Muscle of arm (tissue), 12 donors: ENCODE results near the gene KIAA0825. TPM values are rescaled to one million over a fixed set of nuclear protein-coding genes. Genes with fewer than 3 reads are reported as not detected.

Experiments used
- DNase-seq: peaks from one replicate; pipeline ENCODE4 v3.0.0-alpha.2; 2013
- polyA plus RNA-seq, 12 donors: library from polyadenylated mRNA; unstranded; fragments of 120-200 nt; gene quantifications; one replicate each; pipeline ENCODE4 v1.2.1, GENCODE V29; 2013; ENCODE audit not compliant: insufficient read length in 12 of 12

The KIAA0825 gene
- polyA plus RNA-seq, 12 donors: 2.2 to 3.6 (median 3.1) TPM; not detected in 2

DNA sequence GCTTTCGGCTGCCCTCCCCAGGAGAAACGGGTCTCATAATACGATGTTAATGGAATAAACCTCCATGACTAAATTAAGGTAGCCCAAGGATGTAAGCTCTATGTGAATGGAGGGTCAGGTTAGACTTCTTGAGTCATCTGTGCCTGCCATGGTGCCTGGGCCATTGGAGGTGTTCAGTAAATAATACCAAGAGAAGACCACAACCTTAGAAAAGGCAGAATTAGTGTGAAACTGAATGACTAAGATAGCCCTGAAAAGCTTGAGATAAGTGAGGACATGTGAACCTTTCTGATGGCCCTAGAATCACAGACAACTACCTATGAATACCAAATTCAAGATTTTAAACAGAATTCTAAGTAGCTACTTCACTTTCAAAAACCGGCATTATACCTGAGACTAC, 160.6 kb downstream of the KIAA0825 start:
- DNase-seq: no peak

DNA sequence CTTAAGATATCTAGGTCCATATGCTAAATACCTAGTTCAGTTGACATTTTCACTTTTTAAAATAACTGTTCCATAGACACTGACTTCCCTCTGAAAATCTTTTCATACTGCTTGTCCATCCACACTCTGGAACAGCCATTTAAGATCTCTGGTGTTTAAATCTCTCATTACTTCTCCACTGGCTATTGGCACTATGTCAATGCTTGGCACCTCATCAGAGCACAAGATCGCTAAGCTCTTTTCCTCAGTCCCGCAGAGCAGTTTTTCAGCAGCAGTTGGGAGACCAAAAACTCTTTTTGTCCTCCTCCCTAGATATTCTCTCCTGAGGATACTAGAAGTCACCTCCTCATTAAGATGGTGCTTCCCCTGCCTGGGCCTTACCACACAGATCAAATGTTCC, 172.7 kb downstream of the KIAA0825 start:
- no peak for DNase-seq

DNA sequence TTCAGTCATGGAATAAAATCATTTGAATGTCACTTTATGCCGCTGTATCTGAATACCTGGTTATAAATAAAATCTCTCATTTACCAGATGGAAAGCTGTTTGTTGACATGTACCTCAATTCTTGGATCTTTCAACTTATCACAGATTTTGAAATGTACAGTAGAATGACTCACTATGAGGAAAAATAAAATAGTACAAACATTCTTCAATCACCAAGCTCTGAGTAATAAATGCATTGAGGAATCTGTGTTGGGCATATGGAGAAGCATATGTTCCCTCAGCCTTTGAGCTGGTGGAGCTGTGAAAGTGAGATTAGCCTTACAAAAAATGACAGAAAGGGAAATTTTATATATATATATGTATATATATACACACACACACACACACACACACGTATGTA, 175.4 kb downstream of the KIAA0825 start:
- DNase-seq: no peak

DNA sequence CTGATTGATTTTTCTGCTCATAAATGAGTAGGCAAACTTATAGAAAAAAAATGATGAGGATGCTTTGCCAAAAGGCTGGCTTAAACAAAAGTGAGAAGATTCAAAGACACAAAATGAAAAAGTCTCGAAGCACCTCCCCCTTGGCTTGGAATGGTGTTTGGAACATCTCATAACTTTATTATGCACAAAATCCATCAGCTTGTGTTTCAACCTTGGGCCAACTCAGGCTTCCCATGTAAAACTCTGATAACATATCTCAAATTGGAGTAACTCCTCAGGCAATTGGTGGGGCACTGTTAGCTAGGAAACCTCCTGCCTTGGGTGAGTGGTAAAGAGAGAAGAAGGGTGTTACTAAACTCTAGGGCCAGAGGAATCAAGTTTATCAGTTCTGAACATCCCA, 176.3 kb downstream of the KIAA0825 start:
- no peak for DNase-seq

DNA sequence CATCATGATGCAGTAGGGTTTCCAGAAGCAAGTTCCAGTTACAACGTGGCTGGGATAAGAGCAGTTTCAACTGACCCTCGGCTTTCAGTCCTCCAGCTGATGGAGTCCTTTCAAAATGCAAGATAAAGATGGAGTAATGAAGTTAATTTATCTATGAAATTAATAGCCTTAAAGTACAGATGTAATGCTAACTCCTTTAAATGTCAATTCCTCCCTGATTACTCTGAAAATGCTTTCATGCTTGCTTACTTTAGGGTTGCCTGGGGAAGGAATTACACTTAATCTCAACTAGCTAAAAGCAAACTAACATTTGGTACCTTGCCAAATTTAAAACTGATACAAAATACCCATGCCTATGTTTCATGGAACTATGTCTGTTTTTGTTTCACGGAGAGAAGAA, 178.4 kb downstream of the KIAA0825 start:
- no peak for DNase-seq

DNA sequence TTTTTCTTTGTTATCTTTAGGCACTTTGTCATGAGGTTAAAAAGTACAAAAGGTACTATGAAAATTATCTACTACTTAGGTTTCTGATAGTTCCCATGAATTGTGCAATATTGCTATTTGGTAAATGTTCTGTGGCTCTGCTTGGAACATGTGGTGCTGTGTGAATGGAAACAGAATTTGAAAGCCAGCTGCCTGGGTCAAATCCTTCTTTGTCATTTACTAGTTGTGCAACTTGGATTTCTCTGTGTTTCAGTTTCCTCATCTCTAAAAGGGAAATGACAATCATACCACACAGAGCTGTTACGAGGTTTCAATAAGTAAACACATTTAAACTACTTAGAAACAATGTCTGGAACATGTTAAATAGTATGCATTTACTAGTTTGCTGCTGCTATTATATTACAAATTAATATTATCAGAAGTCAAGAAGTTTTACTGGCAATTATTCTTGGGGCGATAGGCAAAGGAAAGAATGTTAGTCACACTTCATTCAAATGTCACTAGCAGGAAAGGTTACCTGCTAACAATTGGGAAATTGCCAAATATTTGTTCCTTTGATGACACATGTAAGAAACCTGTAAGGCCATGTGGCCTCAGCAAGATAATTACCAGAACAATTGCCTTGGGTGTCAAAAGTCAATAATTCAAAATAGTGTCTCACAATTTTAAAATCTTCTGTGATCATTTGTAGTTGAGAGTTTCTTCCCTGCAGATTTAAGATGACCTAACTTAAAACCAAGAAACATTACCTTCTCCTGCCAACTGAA, 184.8 kb downstream of the KIAA0825 start:
- DNase-seq: no peak

DNA sequence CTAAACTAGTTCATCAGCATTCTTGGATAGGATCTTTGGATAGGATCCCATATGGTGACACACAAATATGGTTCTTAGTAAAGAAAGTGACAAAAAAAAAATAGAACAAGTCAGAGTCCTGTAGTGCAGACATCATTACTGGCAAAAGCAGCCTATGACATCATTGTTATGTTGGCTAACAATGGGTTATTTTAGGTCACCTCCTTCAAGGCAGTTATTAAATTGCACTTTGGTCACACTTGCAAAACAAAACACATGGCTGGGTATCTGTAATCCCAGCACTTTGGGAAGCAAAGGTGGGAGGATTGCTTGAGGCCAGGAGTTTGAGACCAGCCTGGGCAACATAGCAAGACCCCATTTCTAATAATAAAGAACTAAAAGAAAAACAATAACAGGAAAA, 185.9 kb downstream of the KIAA0825 start:
- DNase-seq: no peak

DNA sequence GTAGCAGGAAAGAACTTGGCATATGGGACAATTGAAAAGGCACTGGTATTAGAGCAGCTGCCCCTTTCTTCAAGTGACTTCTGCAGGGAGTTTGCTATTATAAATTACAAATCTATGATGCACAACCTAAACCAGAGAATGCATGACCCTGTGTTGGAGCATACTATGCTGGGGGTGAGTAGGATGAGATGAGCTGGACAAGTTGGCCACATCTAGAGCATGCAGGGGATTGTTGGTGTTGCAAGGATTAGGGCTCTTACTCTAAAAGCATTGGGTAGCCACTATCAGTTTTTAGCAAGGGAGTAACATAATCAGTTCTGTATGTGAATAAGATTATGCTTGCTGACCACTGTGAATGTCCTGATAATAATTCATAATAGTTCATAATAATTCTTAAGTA, 186.7 kb downstream of the KIAA0825 start:
- DNase-seq: no peak

DNA sequence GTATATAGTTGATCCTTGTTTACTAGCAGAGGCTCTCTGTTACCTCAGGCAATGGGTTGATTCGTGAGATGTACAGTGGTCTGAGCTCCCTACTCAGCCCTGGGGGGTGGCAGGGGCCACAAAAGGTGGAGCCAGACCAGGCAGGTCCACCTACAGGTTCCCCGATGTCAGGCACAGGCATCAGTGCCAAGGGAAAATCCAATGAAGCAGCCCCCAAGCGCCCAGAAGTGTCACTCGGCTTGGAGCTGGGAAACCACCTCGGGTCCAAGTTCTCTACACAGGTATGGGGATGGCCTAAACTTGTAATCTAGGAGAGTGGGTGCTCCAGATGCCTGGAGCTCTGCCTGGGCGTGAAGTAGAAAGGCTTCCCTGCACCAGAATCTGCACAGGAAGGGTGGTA, 188.8 kb downstream of the KIAA0825 start:
- no peak for DNase-seq

DNA sequence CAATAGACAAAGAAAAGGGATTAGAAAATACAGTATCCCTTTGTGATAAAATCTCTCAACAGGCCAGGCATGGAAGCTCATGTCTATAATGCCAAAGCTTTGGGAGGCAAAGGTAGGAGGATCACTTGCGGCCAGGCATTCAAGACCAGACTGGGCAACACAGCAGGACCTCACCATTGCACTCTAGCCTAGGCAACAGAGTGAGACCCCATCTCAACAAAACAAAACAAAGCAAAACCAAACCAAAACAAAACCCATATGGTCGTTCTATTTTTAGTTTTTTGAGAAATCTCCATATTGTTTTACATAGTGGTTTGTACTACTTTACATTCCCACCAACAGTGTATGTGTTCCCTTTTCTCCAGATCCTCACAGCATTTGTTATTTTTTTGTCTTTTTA, 193.0 kb downstream of the KIAA0825 start:
- no peak for DNase-seq

DNA sequence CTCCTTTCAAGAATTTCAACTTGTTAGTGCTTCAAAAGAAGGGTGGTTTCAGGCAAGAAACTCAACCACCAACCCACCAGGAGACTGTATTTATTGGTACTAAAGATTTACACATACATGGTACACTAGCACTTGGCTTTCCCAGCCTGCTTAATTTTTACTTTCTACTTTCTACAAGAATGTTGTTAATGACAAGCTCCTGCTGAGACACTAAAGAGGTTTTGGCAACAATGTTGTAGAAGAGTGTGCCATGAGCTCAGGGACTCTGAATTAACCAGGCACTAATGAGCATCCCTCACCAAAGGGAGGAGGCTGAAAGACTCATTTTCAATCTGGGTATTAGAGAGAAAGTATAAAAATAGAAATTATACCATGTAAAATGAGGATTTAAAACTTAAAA, 195.0 kb downstream of the KIAA0825 start:
- no peak for DNase-seq

DNA sequence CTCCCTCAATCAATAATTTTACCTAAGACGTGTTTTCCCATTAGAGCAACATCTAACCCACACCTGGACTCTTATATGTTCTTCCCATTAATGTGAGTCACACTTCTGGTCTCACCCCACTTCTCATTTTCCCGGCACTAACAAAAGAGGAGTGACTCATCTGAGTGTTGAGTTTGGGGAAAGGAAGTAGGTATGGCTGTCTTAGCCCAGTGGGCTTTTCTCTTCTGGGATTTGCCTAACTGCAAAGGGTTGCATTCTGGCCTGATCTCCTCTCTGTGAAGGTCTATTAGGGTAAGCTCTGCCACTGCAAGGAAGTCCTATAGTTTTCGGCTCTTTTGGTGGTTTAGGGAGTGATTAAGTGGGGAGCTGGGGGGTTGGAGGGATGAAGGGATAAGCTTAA, 195.6 kb downstream of the KIAA0825 start:
- DNase-seq: no peak

DNA sequence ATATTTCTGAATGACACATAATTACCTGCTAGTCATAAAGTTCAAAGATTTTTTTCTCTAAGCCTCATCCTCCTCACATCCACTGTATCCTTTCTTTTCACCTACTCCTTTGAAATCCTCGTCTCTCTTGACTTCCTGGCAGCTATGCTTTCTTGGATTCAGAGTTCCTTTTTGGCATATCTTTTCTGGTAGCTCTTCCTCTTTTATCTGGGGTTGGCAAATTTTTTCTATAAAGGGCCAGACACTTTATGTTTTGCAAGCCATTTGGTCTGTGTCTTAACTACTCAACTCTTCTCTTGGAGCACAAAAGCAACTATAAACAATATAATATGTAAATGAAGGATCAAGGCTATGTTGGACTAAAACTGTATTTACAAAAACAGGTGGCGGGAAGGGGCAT, 197.5 kb downstream of the KIAA0825 start:
- DNase-seq: no peak

DNA sequence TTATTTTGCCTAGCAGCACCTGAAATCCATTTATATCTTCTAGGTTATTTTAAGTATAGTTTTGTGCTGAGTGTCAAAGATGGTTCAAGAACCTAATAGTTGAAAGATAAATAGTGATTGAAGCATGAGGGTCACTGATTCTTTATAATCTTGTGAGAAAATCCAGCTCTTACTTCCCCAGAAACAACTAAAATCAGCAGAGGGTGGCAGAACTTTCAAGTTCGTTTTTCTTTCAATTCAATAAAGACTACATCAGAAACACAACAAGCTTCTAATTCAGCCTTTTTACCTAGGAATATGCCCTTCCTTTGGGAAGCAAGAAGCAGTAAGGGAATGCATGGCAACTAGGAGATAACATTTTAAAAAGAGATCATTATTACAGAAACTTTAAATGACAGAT, 202.6 kb downstream of the KIAA0825 start:
- no peak for DNase-seq

DNA sequence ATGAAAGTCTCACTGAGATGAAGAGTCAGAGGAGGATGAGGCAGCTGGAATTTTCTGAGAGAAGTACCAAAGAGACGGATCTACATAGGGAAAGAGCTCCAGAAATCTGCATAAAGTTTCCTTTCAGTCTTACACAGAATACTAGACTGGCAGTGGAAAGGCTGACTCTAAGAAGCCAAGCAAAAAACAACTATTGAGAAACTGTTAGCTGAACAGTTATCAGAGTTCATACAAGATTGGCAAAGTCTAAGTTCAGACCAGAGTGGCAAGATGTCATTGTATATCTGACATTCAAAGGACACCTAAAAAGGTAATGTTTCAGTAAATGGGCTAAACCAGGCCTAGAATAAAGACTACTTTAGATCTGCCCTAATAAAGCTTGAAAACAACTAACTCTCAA, 209.0 kb downstream of the KIAA0825 start:
- DNase-seq: no peak

DNA sequence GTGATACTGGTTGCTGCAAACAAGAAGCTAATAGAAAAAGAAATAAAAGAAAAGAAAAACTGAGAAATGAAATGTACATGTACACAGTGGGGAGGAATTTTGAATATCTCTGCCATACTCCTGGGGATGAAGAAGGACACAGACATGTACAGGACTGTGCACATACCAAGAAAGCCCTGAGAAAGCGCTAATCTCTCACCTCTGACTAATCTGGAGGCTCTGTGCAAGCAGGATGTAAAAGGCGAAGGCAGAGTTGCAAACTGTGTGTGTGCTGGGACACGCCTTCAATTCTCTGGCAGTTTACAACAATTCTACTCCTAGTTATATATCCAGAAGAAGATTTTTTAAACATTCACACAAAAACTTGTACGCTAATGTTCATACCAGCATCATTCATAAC, 211.4 kb downstream of the KIAA0825 start:
- no peak for DNase-seq

DNA sequence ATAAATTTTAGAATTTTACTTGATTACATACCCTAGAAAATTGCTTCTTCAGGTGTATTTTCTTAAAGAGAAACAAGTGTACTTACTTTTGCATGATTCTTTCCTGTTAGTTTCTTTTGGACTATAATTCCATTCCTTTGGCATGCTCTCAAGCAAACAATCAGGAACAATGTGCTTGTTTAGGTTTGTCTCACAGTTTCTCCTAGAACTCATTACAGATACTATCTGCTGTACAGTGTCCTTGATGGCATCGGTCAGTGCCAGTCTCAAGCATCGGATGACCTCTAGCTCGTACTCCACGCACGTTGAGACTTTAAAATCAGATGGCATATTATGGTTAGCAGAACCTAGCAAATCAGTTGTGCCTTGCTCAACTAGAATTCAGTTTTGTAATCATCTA, 214.9 kb downstream of the KIAA0825 start:
- DNase-seq: no peak

DNA sequence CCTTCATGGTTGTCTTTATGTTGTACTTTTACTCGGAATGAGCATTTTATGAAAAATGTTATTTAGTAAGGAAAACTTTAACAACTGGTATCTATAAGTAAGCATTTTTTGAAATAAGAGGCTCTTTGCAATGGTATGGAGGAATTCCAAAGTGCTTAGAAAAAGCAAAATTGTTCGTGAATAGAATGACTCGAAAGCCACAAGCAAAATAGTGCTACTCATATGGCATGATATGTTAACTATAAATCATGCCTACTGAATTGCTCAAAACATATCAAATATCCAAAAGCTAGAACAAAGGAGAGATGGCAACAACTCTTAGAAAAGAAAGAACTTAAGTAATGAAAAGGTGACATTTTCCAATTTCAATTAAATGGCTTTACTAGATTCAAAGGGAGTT, 216.3 kb downstream of the KIAA0825 start:
- no peak for DNase-seq

DNA sequence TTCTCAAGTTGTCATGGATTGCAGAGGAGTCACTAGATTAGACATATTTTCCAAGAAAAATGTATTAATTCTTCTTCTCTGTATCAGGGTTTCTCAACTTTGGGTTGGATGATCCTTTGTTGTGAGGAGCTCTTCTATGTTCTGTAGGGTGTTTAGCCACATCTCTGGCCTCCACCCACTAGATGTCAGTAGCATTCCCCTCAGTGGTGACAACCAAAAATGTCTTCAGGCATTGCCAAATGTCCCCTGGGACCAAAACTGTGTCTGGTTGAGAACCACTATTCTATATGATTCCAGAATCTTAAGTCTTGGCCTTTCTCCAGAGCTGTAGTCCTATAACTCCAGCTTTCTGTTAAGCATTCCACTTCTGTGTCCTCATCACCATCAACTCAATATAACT, 220.9 kb downstream of the KIAA0825 start:
- no peak for DNase-seq

DNA sequence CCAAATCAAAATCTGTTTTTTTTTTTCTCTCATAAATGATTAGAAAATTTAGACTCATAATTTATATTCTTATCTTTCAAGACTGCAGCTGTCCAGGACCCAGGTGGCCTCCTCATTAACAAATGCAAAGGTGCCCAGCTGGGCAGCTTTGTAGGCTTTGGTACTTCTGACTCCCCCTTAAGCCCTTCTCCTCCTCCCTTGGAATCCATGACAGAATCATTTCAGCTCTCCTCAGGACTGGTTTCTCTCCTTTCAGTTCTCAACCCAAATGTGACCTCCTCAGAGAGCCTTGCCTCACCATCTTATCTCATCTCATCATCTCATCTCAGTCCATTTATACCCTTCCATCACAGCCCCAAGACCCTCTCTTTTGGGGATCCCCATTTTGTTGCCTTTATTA, 221.7 kb downstream of the KIAA0825 start:
- DNase-seq: no peak

DNA sequence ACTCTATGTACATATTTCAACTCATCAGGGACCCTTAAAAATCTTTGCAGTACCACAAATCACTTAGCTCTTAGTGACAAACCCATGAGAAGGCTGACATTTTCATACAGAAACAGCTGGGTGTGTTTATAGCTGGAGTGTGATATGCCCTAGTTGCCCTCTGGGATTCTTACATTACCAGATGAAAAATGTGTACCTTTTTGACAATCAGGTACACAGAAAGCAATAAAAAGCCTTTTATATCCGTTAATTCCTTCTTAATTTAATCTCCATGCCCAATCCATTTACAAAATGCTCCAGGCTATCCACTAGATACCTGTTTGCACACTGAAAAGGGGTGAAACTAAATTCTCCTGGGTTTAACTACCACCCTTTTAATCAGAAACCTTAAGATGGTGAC, 222.9 kb downstream of the KIAA0825 start:
- no peak for DNase-seq

DNA sequence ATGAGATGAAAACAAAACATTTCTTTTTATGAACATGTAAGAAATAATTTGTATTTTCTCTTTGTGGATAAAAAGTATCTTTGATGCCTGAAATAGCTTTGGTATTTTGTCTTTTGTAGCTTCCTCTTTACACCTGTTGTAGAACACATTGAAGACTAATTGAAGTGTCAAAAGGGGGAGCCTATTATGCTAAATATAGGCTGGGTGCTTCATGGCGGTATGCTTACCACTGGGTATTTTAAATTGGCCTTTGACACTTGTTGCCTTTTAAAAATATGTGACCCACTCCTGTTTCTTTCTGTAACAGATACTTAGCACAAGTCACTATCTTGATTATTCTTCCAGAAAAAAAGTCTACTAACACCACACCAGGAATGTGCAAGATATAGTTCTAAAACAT, 226.4 kb downstream of the KIAA0825 start:
- no peak for DNase-seq

DNA sequence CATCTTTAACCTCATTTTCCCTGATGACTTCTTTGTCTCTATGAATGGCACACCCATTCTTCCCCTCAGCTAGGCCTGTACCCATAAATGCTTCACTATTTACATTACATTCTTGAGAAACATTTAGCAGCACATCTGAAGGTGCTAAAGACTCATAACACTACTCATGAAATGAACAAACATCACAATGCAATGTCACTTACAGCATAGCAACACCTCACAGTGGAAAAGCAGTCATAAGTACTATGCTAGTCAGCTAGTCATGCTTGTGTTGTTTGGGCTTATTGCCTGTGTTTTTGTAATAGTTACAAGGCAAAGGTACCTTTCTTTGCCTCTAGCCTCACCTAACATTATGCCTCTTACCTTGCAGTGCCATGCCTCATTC, 228.9 kb downstream of the KIAA0825 start:
- DNase-seq: no peak

DNA sequence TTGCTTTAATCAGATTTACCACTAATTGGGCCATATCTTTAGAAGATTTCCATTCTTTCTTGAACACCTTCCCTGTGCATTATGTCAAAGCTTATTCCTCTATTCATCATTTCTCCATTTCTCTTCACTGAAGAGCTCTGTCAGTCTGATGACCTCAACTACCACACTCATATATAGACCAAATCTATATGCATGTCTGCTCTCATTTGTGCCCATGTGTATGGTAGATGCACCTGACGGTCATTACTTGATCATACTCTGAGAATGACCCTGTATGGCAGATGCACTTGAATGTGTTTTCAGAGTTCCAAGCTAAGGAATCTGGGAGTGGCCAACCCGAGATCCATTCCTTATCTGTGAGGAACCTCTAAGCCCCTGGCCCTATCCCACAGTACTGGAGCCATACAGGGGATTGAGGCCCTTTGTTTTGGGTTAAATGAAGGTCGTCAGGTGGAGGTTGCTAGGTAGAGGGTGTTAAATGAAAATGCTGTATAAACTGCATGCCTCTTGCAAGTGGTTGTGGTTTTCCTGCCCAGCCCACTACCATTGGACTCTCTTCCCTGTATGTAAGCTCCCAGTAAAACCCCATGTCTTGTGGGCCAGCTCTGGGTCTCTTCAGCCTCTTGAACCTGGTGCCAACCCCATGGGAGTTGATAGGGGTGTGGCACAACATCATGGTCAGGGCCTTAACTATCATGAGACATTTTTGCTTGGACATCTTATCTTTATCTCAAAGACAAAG, 229.5 kb downstream of the KIAA0825 start:
- DNase-seq: no peak
